Fibroblast of villous mesenchyme (primary cell): Measurements from ENCODE around the gene FABP2. TPM values are rescaled to one million over a fixed set of nuclear protein-coding genes. Genes with fewer than 3 reads are reported as not detected.

ENCODE experiments used
- DNase-seq: peaks from one replicate; pipeline ENCODE4 v3.0.0-alpha.2; 2010; ENCODE audit warnings: low read depth
- H3K4me3 ChIP-seq: 2 replicates; pipeline ENCODE4 v1.5.1; 2011; ENCODE audit warnings: low read depth, mild to moderate bottlenecking, low read length
- CTCF ChIP-seq: IDR thresholded peaks from 2 replicates; pipeline ENCODE4 v1.5.1; 2012; ENCODE audit warnings: low read depth, mild to moderate bottlenecking, low read length; ENCODE audit not compliant: insufficient read depth
- total RNA-seq: library from RNA; depleted of rRNA; stranded (reverse); fragments of >200 nt; gene quantifications from 2 replicates; pipeline ENCODE4 v1.2.3, GENCODE V29; 2012

The FABP2 gene
- total RNA-seq, 1 donor, result not detected

- DNase-seq, result peak; percentile 5
- H3K4me3 ChIP-seq, result no peak overlapping the region
- TF ChIP-seq CTCF, result no peak
Measured at GRCh38 chr4:119313237-119313636, 8.7 kb downstream of the FABP2 start.

DNA sequence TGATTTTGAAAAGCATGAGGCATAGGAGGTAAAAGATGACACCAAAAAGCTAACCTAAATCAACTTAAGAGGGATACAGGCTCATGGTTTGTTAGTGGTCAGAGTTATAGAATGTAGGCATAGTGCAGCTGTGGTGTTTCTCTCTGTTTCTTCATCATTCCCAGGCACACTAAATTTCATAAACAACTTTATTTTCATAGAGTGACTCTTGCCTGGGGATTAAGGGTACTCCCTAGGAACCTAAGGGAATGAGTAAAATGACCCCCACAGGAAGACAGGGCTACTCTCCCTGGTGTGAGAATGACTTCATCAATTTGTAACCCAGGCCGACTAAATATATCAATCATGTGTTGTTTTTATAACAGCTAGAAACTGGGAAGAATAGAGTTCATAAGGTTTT is 11.1 kb downstream of the FABP2 start:
- TF ChIP-seq CTCF, result no peak
- no peak overlapping the region for H3K4me3 ChIP-seq
- peak; percentile 3 for DNase-seq

GRCh38 chr4:119307606-119308005 is 14.3 kb downstream of the FABP2 start:
- no peak for TF ChIP-seq CTCF
- no peak overlapping the region for H3K4me3 ChIP-seq
- DNase-seq, result no peak

DNA sequence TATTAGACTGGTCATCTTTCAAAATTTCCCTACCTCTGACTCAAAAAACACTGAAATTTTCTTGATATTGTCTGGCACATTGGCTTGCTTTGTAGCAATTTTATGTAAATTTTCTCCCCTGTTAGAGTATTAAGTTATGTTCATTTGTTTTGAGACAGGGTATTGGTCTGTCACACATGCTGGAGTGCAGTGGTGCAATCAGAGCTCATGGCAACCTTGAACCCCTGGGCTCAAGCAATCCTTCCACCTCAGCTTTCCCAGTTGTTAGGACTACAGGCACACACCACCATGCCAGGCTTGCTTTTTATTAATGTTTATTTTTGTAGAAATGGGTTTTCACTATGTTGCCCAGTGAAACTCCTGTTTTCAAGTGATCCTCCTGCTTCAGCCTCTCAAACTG is 17.5 kb downstream of the FABP2 start:
- TF ChIP-seq CTCF, result no peak
- no peak overlapping the region for H3K4me3 ChIP-seq
- DNase-seq, result no peak

- no peak overlapping the region for H3K4me3 ChIP-seq
- TF ChIP-seq CTCF, result no peak
- no peak for DNase-seq
Measured at GRCh38 chr4:119303587-119304305, 18.2 kb downstream of the FABP2 start.

DNA sequence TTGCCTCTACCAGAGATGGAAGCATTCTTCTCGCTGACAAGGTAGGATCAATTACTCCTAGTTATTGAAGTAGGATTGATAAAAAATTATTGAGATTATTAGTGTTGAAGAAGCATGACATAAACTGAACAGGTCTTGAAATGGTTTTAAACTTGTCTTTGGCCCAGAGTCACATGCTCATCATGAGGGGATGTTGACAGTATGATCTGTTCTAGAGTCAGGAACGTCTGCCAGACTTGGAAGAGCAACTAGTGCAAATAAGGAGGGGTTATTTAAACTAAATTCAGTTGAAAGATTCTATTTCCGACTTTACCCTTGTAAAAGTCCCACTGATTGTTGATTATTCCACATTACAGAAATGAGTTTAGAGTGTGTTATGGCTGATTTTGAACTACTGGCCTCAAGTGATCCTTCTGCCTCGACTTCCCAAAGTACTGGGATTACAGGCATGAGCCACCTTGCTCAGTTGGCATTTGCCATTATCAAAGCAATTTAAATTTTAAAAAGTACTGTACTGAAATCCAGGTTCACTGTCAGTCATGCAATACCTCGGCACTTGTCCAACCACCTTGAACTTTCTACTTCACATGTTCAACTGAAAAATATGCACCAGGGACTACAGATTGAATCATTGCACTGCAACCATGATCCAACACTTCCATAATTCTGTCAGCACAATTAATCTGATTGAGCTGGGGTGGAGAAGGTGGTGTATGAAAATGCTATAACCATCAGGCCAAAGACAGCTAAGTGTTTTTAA is 19.7 kb downstream of the FABP2 start:
- TF ChIP-seq CTCF, result no peak
- H3K4me3 ChIP-seq, result no peak overlapping the region
- peak; percentile 26 for DNase-seq
